Hepatocyte (in vitro differentiated cells): ENCODE measurements around the gene KCNC2. TPM values are rescaled to one million over a fixed set of nuclear protein-coding genes. Genes with fewer than 3 reads are reported as not detected.

Experiments used
- DNase-seq: peaks from one replicate; pipeline ENCODE4 v3.0.0-alpha.2; 2016; ENCODE audit warnings: low spot score
- H2AFZ ChIP-seq: fragments of 200-600 bp; sonication (generic); 2 replicates; pipeline ENCODE4 v1.6.0; 2016; ENCODE audit warnings: antibody characterized with exemption, mild to moderate bottlenecking
- H3K27ac ChIP-seq: fragments of 200-600 bp; sonication (generic); 2 replicates; pipeline ENCODE4 v1.5.1; 2016; ENCODE audit warnings: mild to moderate bottlenecking
- H3K27me3 ChIP-seq: fragments of 200-600 bp; sonication (generic); 2 replicates; pipeline ENCODE4 v1.6.1; 2016
- H3K36me3 ChIP-seq: fragments of 200-600 bp; sonication (generic); replicated peaks from 2 replicates; pipeline ENCODE4 v1.5.1; 2016; ENCODE audit warnings: low read depth; ENCODE audit not compliant: insufficient read depth
- H3K4me1 ChIP-seq: fragments of 200-600 bp; sonication (generic); 2 replicates; pipeline ENCODE4 v1.5.1; 2016; ENCODE audit warnings: mild to moderate bottlenecking, moderate library complexity; ENCODE audit not compliant: insufficient read depth
- H3K4me2 ChIP-seq: fragments of 200-600 bp; sonication (generic); 2 replicates; pipeline ENCODE4 v1.6.0; 2016
- H3K4me3 ChIP-seq: fragments of 200-600 bp; sonication (generic); 2 replicates; pipeline ENCODE4 v1.5.1; 2016; ENCODE audit warnings: mild to moderate bottlenecking
- H3K79me2 ChIP-seq: fragments of 200-600 bp; sonication (generic); 2 replicates; pipeline ENCODE4 v1.6.0; 2017; ENCODE audit warnings: mild to moderate bottlenecking
- H3K9me2 ChIP-seq: fragments of 200-600 bp; sonication (generic); replicated peaks from 2 replicates; pipeline ENCODE4 v1.6.0; 2017; ENCODE audit warnings: mild to moderate bottlenecking; ENCODE audit not compliant: insufficient read depth
- H3K9me3 ChIP-seq: fragments of 200-600 bp; sonication (generic); 2 replicates; pipeline ENCODE4 v1.5.1; 2016; ENCODE audit warnings: low read depth, mild to moderate bottlenecking
- H4K20me1 ChIP-seq: fragments of 200-600 bp; sonication (generic); 2 replicates; pipeline ENCODE4 v1.6.0; 2016; ENCODE audit warnings: mild to moderate bottlenecking; ENCODE audit not compliant: insufficient read depth, poor library complexity, severe bottlenecking
- CTCF ChIP-seq: fragments of 200-600 bp; sonication (generic); IDR thresholded peaks from 2 replicates; pipeline ENCODE4 v1.5.1; 2016; ENCODE audit warnings: antibody characterized with exemption, mild to moderate bottlenecking; ENCODE audit not compliant: poor library complexity
- EZH2 ChIP-seq: fragments of 200-600 bp; sonication (generic); IDR thresholded peaks from 2 replicates; pipeline ENCODE4 v1.6.1; 2016; ENCODE audit warnings: antibody characterized with exemption, mild to moderate bottlenecking, borderline replicate concordance
- EZH2phosphoT487 ChIP-seq: fragments of 200-600 bp; sonication (generic); IDR thresholded peaks from one replicate; pipeline ENCODE4 v1.6.1; 2018; ENCODE audit warnings: antibody characterized with exemption, mild to moderate bottlenecking, low read depth, moderate library complexity; ENCODE audit not compliant: unreplicated experiment, severe bottlenecking
- WGBS: methylation state at CpG from one replicate; pipeline ENCODE4 v1.1.6; 2016; ENCODE audit warnings: low lambda C conversion rate; ENCODE audit errors: missing lambda C conversion rate; 5-methylcytosine and 5-hydroxymethylcytosine counted together
- polyA plus RNA-seq: library from polyadenylated mRNA; unstranded; fragments of >200 nt; fragmentation: Nextera tagmentation; extraction: Ambion mirVana; gene quantifications from 2 replicates; pipeline ENCODE4 v1.2.1, GENCODE V29; 2016
- total RNA-seq: library from RNA; depleted of rRNA; stranded (reverse); fragments of >200 nt; gene quantifications from 2 replicates; pipeline ENCODE4 v1.2.3, GENCODE V29; 2014

KCNC2 gene
- total RNA-seq = 0.07 TPM in 1 of 2 replicates, not detected in the other
- not detected in 2 replicates for polyA plus RNA-seq

GRCh38 chr12:75209812-75210138 is at the start of gene KCNC2:
Gene KCNC2 (minus strand): TSS chr12:75209839.
- Histone ChIP-seq H4K20me1 (no peaks in the 10 kb centered on the region), H3K27ac (no peak within 1 kb of the TSS), H3K27me3 (peaks cover 51% of the 10 kb centered on the region), H3K9me2 (no peaks in the 10 kb centered on the region), H2AFZ (no peak within 1 kb of the TSS), H3K79me2 (no peaks in the 10 kb centered on the region), H3K4me1 (peaks cover 5% of the 10 kb centered on the region), H3K36me3 (no peaks in the 10 kb centered on the region), H3K9me3 (no peaks in the 10 kb centered on the region), H3K4me3 (no peak within 1 kb of the TSS), H3K4me2 (peak within 1 kb of the TSS; percentile 85)
- no peak for DNase-seq
- TF ChIP-seq EZH2phosphoT487 (no peak), EZH2 (no peak), CTCF (no peak)
- 52% methylated on average over 3 of the region's 3 CpGs for WGBS

- no peaks in the 10 kb centered on the region for H3K27me3 ChIP-seq
- H3K9me2 ChIP-seq = no peaks in the 10 kb centered on the region
- whole genome bisulfite sequencing = 55% methylated on average over 1 of the region's 1 CpG
Measured at GRCh38 chr12:75259143-75259542, 49.5 kb upstream of the KCNC2 start.

GRCh38 chr12:75257510-75257909 is 47.9 kb upstream of the KCNC2 start:
- no peaks in the 10 kb centered on the region for H3K36me3 ChIP-seq
- no peak overlapping the region for H2AFZ ChIP-seq
- H3K79me2 ChIP-seq = no peaks in the 10 kb centered on the region
- no peak overlapping the region for H3K4me2 ChIP-seq
- DNase-seq = no peak
- H3K27ac ChIP-seq = no peak overlapping the region
- WGBS = 86% methylated on average over 2 of the region's 2 CpGs
- no peaks in the 10 kb centered on the region for H3K9me3 ChIP-seq
- H3K4me1 ChIP-seq = no peaks in the 10 kb centered on the region
- no peak overlapping the region for H3K4me3 ChIP-seq
- TF ChIP-seq EZH2 (no peak), EZH2phosphoT487 (no peak), CTCF (no peak)
- no peaks in the 10 kb centered on the region for H3K9me2 ChIP-seq
- H3K27me3 ChIP-seq = no peaks in the 10 kb centered on the region
- H4K20me1 ChIP-seq = no peaks in the 10 kb centered on the region

More at GRCh38 chr12:75259143-75259542, 49.5 kb upstream of the KCNC2 start:
- Histone ChIP-seq H3K36me3 (no peaks in the 10 kb centered on the region), H2AFZ (no peak overlapping the region), H3K4me2 (no peak overlapping the region), H4K20me1 (no peaks in the 10 kb centered on the region), H3K79me2 (no peaks in the 10 kb centered on the region), H3K4me3 (no peak overlapping the region), H3K4me1 (no peaks in the 10 kb centered on the region), H3K27ac (no peak overlapping the region), H3K9me3 (no peaks in the 10 kb centered on the region)
- no peak for TF ChIP-seq EZH2
- no peak for TF ChIP-seq EZH2phosphoT487
- TF ChIP-seq CTCF = no peak
- no peak for DNase-seq

- H4K20me1 ChIP-seq = no peaks in the 10 kb centered on the region
- H3K27me3 ChIP-seq = no peaks in the 10 kb centered on the region
- DNase-seq = no peak
- no peak overlapping the region for H3K27ac ChIP-seq
- no peaks in the 10 kb centered on the region for H3K9me3 ChIP-seq
- H3K4me1 ChIP-seq = no peaks in the 10 kb centered on the region
- TF ChIP-seq EZH2phosphoT487 = no peak
- TF ChIP-seq EZH2 = no peak
- no peak for TF ChIP-seq CTCF
- no peak overlapping the region for H2AFZ ChIP-seq
- no peaks in the 10 kb centered on the region for H3K36me3 ChIP-seq
- no peaks in the 10 kb centered on the region for H3K9me2 ChIP-seq
- H3K4me3 ChIP-seq = no peak overlapping the region
- no peak overlapping the region for H3K4me2 ChIP-seq
- no peaks in the 10 kb centered on the region for H3K79me2 ChIP-seq
Measured at GRCh38 chr12:75245108-75245507, 35.5 kb upstream of the KCNC2 start.
